ENCODE data around the gene BABAM1.
"Not testable (repeated sequence)": the region's sequence is repeated elsewhere in the genome, so short reads cannot be mapped to it uniquely, and the experiment has no call there.

BABAM1 gene

DNA sequence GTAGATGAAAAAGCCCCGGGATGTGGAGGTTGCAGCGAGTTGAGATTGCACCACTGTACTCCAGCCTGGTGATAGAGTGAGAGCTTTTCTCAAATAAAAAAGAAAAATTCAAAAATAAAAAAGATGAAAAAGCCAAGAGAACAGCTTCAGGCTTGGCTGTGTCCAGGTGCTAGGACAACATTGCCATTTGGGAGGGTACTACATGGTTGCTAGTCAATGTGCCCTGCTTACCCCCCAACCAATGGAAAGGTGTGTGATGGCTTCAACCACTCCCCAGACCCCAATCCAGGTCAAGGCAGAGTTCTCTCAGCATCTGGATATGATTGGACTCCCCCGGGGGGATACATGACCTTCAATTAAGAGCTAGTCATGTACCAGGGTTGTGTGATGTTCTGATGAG, 12.2 kb downstream of the BABAM1 start:
- Mint-ChIP-seq H3K36me3 (ENCODE audit: low read depth) (peaks cover 46% of the 10 kb centered on the region), H3K4me3 (no peak overlapping the region), H3K4me1 (ENCODE audit: low read depth) (peaks cover 9% of the 10 kb centered on the region), H3K27me3 (peaks cover 8% of the 10 kb centered on the region), H3K27ac (no peak overlapping the region), H3K9me3 (no peaks in the 10 kb centered on the region)
- DNase-seq, result no peak

DNA sequence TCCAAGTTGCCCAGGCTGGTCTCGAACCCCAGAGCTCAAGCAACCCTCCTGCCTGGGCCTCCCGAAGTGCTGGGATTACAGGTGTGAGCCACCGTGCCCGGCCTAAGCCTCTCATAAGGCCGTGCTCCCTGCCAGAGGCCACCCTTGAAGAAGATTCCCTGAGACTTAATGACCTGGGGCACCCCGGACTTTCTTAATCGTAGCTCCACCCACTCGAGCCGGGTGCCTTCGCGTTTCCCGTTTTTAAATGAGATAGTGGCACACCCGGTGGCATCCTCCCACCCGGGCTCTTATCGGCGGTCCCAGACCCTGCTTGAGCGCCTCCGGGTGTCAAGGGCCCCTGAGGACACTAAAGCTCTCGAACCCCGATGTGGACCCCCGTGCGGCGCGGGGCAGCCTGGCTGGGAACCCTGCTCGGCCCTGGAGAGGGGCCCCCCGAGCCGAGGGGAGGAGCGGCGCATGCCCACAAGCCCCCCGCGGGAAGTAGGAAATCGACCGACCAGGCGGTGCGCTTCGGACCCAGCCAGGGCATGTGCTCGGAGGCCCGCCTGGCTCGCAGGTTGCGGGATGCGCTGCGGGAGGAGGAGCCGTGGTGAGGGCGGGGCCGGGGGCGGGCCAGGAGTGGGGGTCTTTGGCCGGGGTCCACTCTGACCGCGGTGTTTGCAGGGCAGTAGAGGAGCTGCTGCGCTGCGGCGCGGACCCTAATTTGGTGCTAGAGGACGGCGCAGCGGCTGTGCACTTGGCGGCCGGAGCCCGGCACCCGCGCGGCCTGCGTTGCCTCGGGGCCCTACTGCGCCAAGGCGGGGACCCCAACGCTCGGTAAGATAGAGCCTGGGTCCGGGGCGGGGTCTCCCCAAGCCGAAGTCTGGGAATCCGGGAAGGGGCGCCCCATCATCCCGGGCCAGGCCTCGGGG, 14.4 kb downstream of the BABAM1 start, which contains the start of gene ANKLE1:
Gene ANKLE1 (plus strand): TSS at position 511 of the 914 bp plus-strand sequence. CDS start 20 bp downstream, at position 531.
- Mint-ChIP-seq H3K4me3 (peak within 1 kb of the TSS; percentile 83), H3K36me3 (ENCODE audit: low read depth) (peaks cover 28% of the 10 kb centered on the region), H3K4me1 (ENCODE audit: low read depth) (peaks cover 9% of the 10 kb centered on the region), H3K27me3 (peaks cover 8% of the 10 kb centered on the region), H3K27ac (peak within 1 kb of the TSS; percentile 64), H3K9me3 (no peaks in the 10 kb centered on the region)
- peak; percentile 71 for DNase-seq

DNA sequence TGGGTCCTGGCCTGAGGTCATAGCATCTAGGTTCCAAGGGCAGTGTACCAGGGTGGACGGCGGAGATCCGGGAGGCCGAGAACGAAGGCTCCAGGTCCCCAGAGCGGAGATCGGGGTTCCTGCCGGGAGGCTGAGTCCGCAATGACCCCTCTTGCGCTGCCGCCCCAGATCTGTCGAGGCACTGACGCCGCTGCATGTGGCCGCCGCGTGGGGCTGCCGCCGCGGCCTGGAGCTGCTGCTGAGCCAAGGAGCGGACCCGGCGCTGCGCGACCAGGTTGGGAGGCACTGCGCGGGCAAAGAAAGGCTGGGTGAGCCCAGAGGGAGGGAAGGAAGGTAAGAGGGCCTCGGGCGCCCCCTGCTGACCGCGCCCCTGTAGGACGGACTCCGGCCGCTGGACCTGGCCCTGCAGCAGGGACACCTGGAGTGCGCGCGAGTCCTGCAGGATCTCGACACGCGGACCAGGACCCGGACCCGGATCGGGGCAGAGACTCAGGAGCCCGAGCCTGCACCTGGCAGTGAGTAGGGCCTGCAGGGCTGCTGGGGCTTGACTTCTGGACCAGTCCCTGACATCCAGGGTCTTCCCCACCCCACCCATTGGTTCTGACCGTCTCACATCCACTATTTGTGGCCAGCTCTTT, 15.4 kb downstream of the BABAM1 start:
- Mint-ChIP-seq H3K4me3 (peak overlapping the region; percentile 83), H3K9me3 (no peaks in the 10 kb centered on the region), H3K36me3 (ENCODE audit: low read depth) (peaks cover 20% of the 10 kb centered on the region), H3K27me3 (peaks cover 11% of the 10 kb centered on the region), H3K27ac (peak overlapping the region; percentile 64), H3K4me1 (ENCODE audit: low read depth) (peaks cover 9% of the 10 kb centered on the region)
- peak; percentile 89 for DNase-seq

DNA sequence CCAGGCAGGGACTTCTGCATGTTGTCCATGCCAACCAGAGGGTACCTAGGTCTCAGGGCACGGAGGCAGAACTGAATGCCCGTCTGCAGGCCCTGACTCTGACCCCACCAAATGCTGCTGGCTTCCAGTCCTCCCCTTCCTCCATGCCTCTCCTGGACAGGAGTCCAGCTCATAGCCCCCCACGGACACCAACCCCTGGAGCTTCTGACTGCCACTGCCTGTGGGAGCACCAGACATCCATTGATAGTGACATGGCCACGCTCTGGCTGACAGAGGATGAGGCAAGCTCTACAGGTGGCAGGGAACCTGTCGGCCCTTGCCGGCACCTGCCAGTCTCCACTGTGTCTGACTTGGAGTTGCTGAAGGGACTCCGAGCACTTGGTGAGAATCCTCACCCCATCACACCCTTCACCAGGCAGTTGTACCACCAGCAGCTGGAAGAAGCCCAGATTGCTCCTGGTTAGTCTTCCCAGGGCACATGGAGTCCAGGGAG, 16.3 kb downstream of the BABAM1 start:
- DNase-seq, result no peak
- Mint-ChIP-seq H3K4me3 (no peak overlapping the region), H3K9me3 (no peaks in the 10 kb centered on the region), H3K36me3 (ENCODE audit: low read depth) (peaks cover 16% of the 10 kb centered on the region), H3K27ac (no peak overlapping the region), H3K4me1 (ENCODE audit: low read depth) (peaks cover 9% of the 10 kb centered on the region), H3K27me3 (peaks cover 11% of the 10 kb centered on the region)

DNA sequence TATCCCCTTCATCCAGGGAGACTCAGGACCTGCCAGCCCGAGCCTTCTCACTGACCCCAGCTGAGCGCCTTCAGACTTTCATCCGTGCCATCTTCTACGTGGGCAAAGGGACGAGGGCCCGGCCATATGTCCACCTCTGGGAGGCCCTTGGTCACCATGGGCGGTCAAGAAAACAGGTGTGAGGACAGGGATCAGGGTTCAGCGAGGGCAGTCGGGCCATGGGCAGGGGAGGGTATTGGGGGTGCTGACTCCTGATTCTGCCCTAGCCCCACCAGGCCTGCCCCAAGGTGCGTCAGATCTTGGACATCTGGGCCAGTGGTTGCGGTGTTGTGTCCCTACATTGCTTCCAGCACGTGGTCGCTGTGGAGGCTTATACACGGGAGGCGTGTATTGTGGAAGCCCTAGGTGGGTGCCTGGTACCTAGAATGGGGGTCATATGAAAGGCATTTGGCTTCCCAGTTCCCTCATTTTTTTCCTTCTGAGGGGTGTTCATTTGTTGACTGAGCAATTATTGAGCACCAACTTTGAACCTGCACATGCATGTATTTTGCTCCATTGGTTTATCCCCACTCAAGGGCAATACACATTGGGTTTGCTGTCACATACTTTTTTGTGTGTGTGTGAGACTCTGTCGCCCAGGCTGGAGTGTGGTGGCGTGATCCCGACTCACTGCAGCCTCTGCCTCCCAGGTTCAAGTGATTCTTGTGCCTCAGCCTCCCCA, 18.3 kb downstream of the BABAM1 start:
- no peak overlapping the region for H3K4me3 Mint-ChIP-seq

DNA sequence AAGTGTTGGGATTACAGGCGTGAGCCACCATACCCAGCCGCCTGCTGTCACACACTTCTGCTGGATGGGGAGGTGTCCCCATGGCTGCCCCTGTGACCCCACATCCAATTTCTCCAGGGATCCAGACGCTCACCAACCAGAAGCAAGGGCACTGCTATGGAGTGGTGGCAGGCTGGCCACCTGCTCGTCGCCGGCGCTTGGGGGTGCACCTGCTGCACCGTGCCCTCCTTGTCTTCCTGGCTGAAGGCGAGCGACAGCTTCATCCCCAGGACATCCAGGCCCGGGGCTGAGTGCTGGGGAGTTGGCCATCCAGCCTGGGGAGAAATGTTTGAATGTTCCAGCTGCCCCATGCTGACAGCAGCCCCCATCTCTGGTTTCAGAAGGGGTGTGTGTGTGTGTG, 19.0 kb downstream of the BABAM1 start:
- H3K4me3 Mint-ChIP-seq, result no peak overlapping the region
- no peaks in the 10 kb centered on the region for H3K9me3 Mint-ChIP-seq
- peaks cover 9% of the 10 kb centered on the region for H3K27me3 Mint-ChIP-seq
- H3K4me1 Mint-ChIP-seq (ENCODE audit: low read depth), result peaks cover 9% of the 10 kb centered on the region
- DNase-seq, result no peak
- peaks cover 16% of the 10 kb centered on the region for H3K36me3 Mint-ChIP-seq (ENCODE audit: low read depth)
- no peak overlapping the region for H3K27ac Mint-ChIP-seq

More for the DNA sequence above, 18.3 kb downstream of the BABAM1 start:
- H3K27me3 Mint-ChIP-seq, result peaks cover 11% of the 10 kb centered on the region
- H3K9me3 Mint-ChIP-seq, result no peaks in the 10 kb centered on the region
- no peak for DNase-seq
- H3K36me3 Mint-ChIP-seq (ENCODE audit: low read depth), result peaks cover 16% of the 10 kb centered on the region
- H3K27ac Mint-ChIP-seq, result no peak overlapping the region
- peaks cover 9% of the 10 kb centered on the region for H3K4me1 Mint-ChIP-seq (ENCODE audit: low read depth)

DNA sequence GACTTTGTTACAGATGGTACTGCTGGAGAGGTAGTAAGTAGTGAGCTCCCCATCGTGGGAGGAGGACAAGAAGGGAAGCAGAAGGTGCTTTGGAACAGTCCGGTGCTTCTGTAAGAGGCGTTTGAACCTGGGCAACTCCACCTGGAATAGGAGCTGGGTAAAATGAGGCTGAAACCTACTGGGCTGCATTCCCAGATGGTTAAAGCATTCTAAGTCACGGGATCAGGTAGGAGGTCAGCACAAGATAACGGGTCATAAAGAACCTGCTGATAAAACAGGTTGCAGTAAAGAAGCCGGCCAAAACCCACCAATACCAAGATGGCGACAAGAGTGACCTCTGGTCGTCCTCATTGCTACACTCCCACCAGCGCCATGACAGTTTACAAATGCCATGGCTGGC, 19.5 kb downstream of the BABAM1 start:
- no peaks in the 10 kb centered on the region for H3K9me3 Mint-ChIP-seq
- H3K4me1 Mint-ChIP-seq (ENCODE audit: low read depth), result peaks cover 7% of the 10 kb centered on the region
- peaks cover 16% of the 10 kb centered on the region for H3K36me3 Mint-ChIP-seq (ENCODE audit: low read depth)
- H3K27me3 Mint-ChIP-seq, result peaks cover 6% of the 10 kb centered on the region
- H3K27ac Mint-ChIP-seq, result no peak overlapping the region
- no peak overlapping the region for H3K4me3 Mint-ChIP-seq
- no peak for DNase-seq

DNA sequence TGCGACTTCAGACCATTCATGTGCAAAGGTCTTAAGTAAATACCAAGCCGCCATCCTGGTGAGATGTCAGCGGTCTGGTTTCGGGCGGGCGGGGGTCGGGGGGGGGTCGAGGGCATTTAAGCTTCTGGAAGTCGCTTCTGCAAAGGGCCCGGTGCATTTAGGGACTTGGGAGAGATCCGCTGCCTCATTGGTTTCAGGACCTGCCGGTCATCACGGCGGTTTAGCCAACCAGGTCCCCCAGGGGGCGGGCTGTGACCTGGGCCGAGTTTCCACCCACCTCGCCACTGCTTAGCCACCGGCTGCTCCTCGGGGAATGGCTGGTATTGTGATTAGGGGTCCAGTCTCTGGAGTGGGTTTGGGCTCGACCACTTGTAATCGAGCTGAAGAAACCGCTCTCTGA, 22.2 kb downstream of the BABAM1 start:
- Mint-ChIP-seq H3K36me3 (ENCODE audit: low read depth) (peaks cover 11% of the 10 kb centered on the region), H3K4me1 (ENCODE audit: low read depth) (peaks cover 8% of the 10 kb centered on the region), H3K4me3 (no peak overlapping the region), H3K27ac (no peak overlapping the region), H3K27me3 (peaks cover 3% of the 10 kb centered on the region), H3K9me3 (no peaks in the 10 kb centered on the region)
- peak; percentile 68 for DNase-seq

DNA sequence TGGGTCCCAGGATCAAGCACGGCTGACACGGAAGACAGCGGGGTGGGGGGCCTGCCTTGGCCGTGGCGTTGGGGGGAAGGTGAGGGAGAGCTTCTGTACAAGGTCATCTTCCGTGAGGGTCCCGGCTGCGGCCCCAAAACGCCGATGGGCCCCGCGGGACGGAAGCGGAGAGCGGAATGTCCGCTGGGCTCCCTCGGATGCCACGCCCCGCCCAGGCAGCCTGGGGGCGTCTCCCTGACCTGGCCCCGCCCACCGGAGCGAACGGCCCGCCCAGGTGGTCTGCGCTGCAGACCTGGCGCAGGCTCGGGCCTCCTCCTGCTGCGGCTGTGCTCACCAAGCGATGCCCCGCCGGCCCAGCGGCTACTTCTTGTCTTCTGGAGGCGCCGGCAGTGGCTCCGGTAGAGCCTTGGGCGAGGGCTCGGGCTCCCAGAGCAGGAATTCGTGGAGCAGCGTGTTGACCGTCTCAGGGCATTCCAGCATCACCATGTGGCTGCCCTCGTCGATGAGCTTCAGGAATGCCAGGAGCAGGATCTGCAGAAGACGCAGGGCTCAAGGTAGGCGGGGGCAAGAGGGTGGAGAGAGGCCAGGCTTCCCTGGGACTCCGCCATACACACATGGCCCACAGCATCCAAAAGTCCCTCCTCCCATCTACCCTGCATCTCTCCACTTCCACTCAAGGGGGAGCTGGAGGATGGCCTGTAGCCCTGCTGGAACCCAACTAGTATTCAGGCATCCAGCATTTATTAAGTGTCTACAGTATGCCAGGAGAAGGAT, 25.2 kb downstream of the BABAM1 start:
- peak; percentile 93 for DNase-seq

DNA sequence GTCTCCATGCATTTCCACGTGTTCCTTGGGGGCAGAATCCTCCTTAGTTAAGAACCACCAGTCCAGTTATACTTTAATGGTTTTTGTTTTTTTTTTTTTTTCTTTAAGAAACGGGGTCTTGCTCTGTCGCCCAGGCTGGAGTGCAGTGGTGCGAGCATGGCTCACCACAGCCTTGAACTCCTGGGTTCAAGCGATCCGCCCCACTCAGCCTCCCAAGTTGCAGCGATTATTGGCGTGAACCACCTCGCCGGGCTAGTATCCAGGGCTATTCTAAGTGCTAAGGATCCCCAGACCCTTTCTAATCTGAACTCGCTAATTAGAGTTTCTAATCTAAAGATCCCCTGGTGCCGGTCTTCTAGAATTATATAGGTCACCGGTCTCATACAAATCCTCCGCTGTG, 26.4 kb downstream of the BABAM1 start:
- Mint-ChIP-seq H3K9me3 (no peaks in the 10 kb centered on the region), H3K27ac (no peak overlapping the region), H3K36me3 (ENCODE audit: low read depth) (peaks cover 20% of the 10 kb centered on the region), H3K27me3 (no peaks in the 10 kb centered on the region), H3K4me1 (ENCODE audit: low read depth) (peaks cover 14% of the 10 kb centered on the region), H3K4me3 (peak overlapping the region; percentile 8)
- no peak for DNase-seq

More for the DNA sequence above, 25.2 kb downstream of the BABAM1 start:
- H3K4me1 Mint-ChIP-seq (ENCODE audit: low read depth), result peaks cover 14% of the 10 kb centered on the region
- H3K36me3 Mint-ChIP-seq (ENCODE audit: low read depth), result peaks cover 14% of the 10 kb centered on the region
- H3K27ac Mint-ChIP-seq, result peak overlapping the region; percentile 90
- H3K27me3 Mint-ChIP-seq, result peaks cover 2% of the 10 kb centered on the region
- H3K9me3 Mint-ChIP-seq, result no peaks in the 10 kb centered on the region
- H3K4me3 Mint-ChIP-seq, result peak overlapping the region; percentile 88

DNA sequence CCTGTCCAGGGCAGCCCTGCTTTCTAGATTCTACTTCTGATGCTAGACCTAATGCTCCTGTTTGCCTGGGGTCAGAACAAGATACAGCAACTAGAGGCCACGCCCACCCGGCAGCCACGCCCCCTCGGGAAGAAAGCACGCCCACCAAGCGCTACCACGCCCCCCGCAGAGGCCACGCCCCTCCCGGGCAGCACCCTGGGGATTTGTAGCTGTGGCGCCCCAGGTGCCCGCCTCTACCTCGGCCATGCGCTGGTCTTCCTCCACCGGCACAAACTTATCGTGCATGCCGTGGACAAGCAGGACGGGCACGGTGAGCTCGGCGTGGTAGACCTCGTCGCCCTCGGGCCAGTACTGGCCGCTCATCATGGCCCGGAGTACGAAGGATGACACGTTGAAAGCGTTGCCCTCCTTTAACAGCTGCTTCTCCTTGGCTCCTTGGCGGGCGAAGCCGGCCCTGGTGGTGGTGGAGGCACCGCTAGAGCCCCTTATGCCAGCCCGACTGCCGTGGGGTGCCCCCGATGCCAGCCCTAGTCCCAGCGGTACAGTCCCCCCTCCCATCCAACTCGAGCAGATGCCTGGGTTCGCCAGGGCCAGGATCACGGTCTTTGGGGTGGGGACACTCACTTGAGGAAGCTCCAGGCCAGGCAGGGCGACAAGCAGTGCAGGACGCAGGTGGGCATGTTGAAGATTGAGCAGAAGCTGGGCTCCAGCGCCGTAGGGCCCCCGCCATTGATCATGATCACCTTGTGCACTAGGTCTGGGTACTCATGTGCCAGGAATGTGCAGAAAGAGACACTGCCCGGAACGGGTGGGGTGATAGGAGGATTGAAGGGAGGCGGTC, 27.0 kb downstream of the BABAM1 start:
- H3K27ac Mint-ChIP-seq, result no peak overlapping the region
- peaks cover 23% of the 10 kb centered on the region for H3K36me3 Mint-ChIP-seq (ENCODE audit: low read depth)
- H3K27me3 Mint-ChIP-seq, result no peaks in the 10 kb centered on the region
- H3K4me1 Mint-ChIP-seq (ENCODE audit: low read depth), result peaks cover 14% of the 10 kb centered on the region
- H3K4me3 Mint-ChIP-seq, result peak overlapping the region; percentile 8
- DNase-seq, result peak; percentile 75
- H3K9me3 Mint-ChIP-seq, result no peaks in the 10 kb centered on the region

DNA sequence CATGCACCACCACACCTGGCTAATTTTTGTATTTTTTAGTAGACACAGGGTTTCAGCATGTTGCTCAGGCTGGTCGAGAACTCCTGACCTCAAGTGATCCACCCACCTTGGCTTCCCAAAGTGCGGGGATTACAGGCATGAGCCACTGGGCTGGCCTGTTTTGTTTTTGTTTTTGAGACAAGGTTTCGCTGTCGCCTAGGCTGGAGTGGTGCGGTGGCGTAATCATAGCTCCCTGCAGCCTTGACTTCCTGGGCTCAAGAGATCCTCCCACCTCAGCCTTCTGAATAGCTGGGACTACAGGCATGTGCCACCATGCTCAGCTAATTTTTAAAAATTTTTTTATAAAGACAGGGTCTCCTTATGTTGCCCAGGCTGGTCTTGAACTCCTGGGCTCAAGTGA, 28.3 kb downstream of the BABAM1 start:
- H3K4me1 Mint-ChIP-seq (ENCODE audit: low read depth), result peaks cover 14% of the 10 kb centered on the region
- not testable (repeated sequence) for H3K27ac Mint-ChIP-seq, DNase-seq, H3K4me3 Mint-ChIP-seq, H3K9me3 Mint-ChIP-seq, H3K27me3 Mint-ChIP-seq
- peaks cover 26% of the 10 kb centered on the region for H3K36me3 Mint-ChIP-seq (ENCODE audit: low read depth)

DNA sequence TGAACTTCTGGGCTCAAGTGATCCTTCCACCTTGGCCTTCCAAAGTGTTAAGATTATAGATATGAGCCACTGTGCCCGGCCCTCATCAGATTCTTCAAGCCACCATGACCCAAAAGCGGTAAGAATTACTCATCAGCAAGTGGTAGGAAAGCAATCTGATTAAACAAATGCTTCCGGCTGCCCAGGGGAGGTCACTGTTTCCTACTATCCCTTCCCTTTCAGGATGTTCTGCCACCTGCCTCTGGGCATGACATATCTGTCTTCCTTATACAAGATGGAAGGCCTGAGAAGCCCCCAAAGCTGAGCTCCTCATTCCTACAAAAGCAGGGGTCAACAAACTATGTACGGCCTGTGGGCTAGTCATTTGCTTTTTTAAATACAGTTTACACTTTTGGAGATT, 29.0 kb downstream of the BABAM1 start:
- H3K27ac Mint-ChIP-seq, result peak overlapping the region; percentile 71
- no peaks in the 10 kb centered on the region for H3K27me3 Mint-ChIP-seq
- peaks cover 14% of the 10 kb centered on the region for H3K4me1 Mint-ChIP-seq (ENCODE audit: low read depth)
- peaks cover 29% of the 10 kb centered on the region for H3K36me3 Mint-ChIP-seq (ENCODE audit: low read depth)
- no peak for DNase-seq
- no peaks in the 10 kb centered on the region for H3K9me3 Mint-ChIP-seq
- no peak overlapping the region for H3K4me3 Mint-ChIP-seq
